GM21447 (cell line): ENCODE measurements around the gene CNBP.
A peak's percentile ranks its signal among the peaks of the same experiment; 100 is the strongest.
"Not testable (repeated sequence)": the region's sequence is repeated elsewhere in the genome, so short reads cannot be mapped to it uniquely, and the experiment has no call there.

Experiments
- ATAC-seq: cut with Tn5 transposase; IDR thresholded peaks from one replicate; pipeline ENCODE4 v1.9.1; 2021; ENCODE audit not compliant: unreplicated experiment

The CNBP gene

GRCh38 chr3:129183569-129184395 is at the start of gene CNBP:
Gene CNBP, minus strand, starts transcription at chr3:129183896. Its CDS starts 12,139 bp downstream, at chr3:129171757.
- peak; percentile 93 for ATAC-seq

GRCh38 chr3:129231331-129232119 is 47.8 kb upstream of the CNBP start:
- no peak for ATAC-seq

- no peak for ATAC-seq
These were observed 46.8 kb upstream of the CNBP start for GRCh38 chr3:129230311-129231019.

GRCh38 chr3:129228891-129229585 is 45.3 kb upstream of the CNBP start:
- ATAC-seq: no peak

- no peak for ATAC-seq
These were observed 42.7 kb upstream of the CNBP start for GRCh38 chr3:129226374-129226773.

GRCh38 chr3:129224984-129225393 is 41.3 kb upstream of the CNBP start:
- ATAC-seq: no peak

GRCh38 chr3:129224387-129224786 is 40.7 kb upstream of the CNBP start:
- ATAC-seq: not testable (repeated sequence)

- no peak for ATAC-seq
These were observed 35.0 kb upstream of the CNBP start for GRCh38 chr3:129218742-129219141.

- ATAC-seq: no peak
These were observed 29.5 kb upstream of the CNBP start for GRCh38 chr3:129213238-129213637.

GRCh38 chr3:129211772-129212171 is 28.1 kb upstream of the CNBP start:
- ATAC-seq: no peak

GRCh38 chr3:129211345-129211744 is 27.6 kb upstream of the CNBP start:
- no peak for ATAC-seq

- no peak for ATAC-seq
These were observed 23.8 kb upstream of the CNBP start for GRCh38 chr3:129207479-129207878.

GRCh38 chr3:129205109-129205832 is 21.6 kb upstream of the CNBP start:
- no peak for ATAC-seq

- ATAC-seq: no peak
These were observed 20.8 kb upstream of the CNBP start for GRCh38 chr3:129204473-129204872.

GRCh38 chr3:129199366-129199765 is 15.7 kb upstream of the CNBP start:
- no peak for ATAC-seq

- no peak for ATAC-seq
These were observed 13.6 kb upstream of the CNBP start for GRCh38 chr3:129197321-129197720.

GRCh38 chr3:129196601-129197000 is 12.9 kb upstream of the CNBP start:
- no peak for ATAC-seq

- ATAC-seq: no peak
These were observed 12.1 kb upstream of the CNBP start for GRCh38 chr3:129195731-129196256.

GRCh38 chr3:129189793-129190192 is 6.1 kb upstream of the CNBP start:
- ATAC-seq: not testable (repeated sequence)

GRCh38 chr3:129187857-129188256 is 4.2 kb upstream of the CNBP start:
- ATAC-seq: no peak
